Jurkat, Clone E6-1 (cell line): ENCODE data around the gene TBX19.

Experiments
- DNase-seq: peaks from one replicate; pipeline ENCODE4 v3.0.0-alpha.2; 2011; ENCODE audit warnings: low read depth, low spot score
- H3K4me3 ChIP-seq: 2 replicates; pipeline ENCODE4 v1.5.1; 2011; ENCODE audit warnings: mild to moderate bottlenecking, low read length, control low read depth, moderate library complexity

Gene TBX19

DNA sequence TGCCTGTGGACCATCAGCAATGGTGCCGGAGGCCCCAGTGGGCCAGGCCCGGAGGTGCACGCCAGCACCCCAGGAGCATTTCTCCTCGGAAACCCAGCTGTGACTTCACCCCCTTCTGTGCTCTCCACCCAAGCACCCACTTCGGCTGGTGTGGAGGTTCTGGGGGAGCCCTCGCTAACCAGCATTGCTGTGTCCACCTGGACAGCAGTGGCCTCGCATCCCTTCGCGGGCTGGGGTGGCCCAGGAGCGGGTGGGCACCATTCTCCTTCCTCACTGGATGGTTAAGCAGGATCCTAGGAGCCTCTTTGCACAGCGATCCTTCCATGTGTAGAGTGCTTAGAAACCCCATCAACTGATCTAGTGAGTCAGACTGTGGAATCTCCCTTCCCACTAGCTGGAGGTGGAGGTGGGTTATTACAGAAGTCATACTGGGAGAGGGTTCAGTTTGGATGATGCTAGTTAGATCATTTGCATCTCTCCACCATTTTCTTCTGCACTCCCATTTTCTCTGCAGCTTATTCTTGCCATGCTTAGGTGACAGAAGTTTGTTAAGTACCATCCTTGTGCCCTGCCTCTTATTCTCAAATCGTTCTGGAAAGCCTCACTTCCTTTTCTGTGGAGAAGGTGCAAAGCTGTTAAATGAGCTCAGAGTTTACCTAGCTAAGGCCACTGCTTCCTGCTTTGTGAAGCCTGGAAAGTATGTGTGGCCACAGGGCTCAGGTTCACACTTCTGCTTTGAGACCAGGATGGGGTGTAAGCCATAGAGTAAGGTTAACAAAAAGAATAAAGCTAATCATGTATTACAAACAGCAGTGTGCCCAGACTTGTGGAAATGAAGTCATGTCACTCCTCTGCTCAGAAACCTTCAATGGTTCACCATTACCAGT, 32.3 kb downstream of the TBX19 start:
- H3K4me3 ChIP-seq: no peak overlapping the region
- no peak for DNase-seq

DNA sequence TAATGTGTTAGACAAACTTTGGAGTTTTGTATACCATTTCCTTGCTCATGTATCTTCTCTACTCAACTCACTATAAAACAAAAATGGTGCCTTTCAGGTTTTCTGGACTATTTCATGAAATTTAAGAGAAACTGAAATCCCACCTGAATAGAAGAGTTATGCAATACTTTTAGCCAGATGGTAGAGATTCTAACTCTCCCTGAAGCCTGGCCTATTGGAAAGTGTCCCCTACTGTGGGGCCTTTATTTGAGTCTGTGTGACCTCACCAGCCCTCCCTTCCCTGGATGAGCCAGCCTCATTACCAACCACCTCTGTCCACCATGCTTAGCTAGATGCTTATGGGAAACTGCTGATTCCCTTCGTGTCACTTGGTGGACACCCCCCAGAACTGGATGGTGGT, 35.5 kb downstream of the TBX19 start:
- H3K4me3 ChIP-seq: no peak overlapping the region
- DNase-seq: no peak

DNA sequence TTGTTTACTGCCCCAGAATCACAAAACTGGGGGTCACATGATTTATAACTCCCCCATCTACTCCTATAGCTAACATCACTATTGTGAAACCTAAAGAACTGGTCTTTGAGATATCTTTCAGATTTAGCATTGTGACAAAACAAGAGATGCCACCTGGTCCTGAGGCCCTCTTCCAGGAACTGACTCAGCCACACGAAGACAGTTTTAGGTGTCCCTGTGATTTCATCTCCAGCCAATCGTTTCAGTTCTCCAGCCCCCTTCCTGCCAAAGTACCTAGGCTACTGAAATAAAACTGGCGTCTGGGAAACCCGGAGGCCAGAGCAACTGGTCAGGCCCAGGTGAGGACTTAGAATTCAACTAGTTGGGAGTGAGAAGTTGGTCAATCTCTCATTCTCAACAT, 36.6 kb downstream of the TBX19 start:
- no peak for DNase-seq
- H3K4me3 ChIP-seq: no peak overlapping the region

DNA sequence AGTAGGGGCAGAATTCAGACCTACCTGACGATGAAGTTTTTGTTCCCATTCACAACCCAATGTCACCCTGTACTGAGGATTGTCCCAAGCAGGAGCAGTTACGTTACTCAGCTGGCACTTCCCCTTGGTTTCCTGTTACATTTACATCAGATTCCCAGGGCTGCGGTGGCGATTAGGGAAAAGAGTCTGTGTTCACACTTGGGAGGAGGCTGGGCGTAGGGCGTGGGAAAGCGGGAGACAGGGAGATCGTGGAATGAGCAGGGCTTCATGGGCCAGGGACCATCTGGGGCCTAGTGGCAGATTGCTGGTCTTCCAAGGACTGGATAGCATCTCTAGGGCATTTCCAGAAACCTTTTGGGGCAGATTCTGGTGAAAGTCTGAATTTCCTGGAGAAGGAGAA, 39.0 kb downstream of the TBX19 start:
- H3K4me3 ChIP-seq: no peak overlapping the region
- no peak for DNase-seq

DNA sequence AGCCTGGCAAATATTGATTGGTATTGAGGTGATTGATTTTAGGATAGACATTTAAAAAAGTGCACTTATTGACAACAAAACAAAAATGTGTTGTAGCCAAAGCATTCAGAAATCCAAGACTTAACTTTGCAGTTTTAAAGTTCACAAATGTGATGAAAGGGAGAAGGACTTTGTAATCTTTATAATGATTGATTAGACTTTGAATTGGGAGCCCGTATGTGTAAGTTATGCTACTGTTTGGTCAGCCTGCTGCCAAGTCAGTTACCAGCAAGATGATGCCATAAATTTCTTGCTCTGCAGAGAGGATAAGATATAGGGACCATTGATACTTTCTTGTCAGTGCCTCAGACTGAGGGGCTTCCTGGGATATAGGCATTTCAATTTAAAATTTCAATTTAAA, 39.5 kb downstream of the TBX19 start:
- DNase-seq: no peak
- no peak overlapping the region for H3K4me3 ChIP-seq

DNA sequence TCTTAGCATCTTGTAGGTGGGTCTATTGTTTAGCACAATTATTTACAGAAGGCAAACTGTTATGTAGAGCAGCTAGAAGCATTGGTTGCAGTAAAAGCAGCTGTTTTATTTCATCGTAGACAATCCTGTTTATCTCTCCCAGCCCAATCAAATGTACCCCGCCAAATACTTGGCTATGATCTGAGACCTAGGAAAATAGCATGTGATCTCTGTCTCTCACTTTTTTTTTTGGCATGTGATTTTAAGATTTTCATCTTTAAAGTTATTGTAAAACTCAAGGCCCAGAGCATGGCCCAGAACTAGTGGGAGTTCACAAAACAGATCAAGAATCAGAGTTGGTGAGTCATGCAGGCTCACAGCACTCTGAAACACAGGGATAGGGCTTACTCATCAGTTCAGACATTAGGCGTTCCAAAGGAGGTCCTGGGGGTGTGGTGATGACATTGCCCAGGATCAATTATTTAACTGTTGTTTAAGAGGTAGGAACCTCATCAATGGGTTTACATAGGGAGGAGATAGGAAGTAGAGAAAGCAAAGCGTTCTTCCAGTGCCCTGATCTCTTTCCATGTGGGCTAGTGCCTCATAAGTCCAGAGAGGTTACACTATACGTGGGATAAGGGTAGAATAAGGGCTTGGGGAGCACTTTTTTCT, 40.2 kb downstream of the TBX19 start:
- no peak overlapping the region for H3K4me3 ChIP-seq
- DNase-seq: no peak

DNA sequence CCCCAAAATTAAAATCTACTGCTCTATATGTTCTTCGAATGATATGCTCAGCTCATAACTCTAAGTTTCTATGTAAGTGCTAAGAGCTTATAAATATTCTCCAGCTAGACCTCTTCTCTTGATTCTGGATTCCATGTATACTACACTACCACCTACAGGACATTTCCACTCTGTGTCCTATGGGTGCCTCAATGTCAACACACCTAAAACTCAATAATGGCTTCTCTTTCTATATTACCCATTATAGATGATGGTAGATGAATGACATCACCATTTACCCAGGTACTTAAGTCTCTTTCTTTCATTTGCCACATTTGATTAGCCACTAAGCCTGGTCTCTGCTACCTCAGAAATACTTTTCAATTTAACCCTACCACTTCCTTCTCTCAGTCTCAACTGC, 41.3 kb downstream of the TBX19 start:
- no peak overlapping the region for H3K4me3 ChIP-seq
- no peak for DNase-seq

DNA sequence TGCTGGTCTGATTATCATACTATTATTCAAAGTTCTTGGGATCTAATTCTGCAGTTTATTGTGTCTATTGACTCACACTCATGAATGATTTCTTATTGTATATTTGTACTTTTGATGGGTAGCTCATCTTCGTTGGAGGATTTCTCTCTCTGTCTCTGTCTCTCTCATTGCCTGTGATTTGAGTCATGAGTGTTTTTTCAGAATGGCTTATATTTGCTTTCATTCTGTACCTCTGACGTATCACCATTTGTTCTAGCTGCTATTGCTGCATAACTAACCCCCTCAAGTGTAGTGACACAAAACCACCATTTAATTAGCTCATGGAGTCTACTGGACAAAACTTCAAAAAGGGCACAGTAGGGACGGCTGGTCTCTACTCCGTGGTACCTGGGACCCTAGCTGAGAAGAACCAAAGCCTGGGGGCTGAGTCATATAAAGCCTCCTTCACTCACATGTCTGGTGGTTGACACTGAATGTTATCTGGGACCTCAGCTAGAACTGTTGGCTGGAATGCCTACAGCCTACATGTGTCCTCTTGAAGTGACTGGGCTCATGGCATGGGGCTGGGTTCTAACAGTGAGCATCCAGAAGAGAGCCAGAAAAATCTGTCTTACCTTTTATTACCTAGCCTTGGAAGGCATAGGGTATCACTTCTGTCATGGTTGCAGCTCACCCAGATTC, 44.2 kb downstream of the TBX19 start:
- no peak for DNase-seq

DNA sequence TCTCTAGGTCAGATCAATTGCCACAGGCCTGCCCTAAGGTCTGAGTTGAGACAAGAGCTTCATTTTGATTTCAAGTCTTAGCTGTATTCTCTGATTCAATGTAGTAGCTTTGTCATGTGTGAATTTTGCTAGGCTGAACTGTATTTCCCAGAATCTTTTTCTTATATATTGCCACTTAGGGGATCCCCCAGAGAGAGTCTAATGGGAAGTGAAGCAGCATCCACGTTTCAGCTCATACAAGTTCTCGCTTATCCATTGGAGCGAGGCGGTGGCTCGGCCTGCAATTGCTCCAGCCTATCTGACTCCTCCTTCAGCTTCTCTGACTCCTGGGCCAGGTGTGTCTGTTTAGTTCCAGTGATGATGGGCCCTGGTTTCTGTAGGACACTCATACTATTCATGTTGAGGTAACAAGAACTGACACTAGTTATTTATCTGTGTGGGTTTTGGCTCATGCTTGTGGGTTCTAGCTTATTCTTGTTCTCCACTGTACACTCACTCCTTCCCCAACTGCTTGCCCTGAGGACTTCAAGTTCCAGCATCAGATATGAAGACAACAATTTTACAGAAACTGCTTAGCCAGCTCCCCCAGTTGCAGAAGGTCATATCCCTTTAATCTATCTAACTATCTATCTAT, 48.2 kb downstream of the TBX19 start:
- H3K4me3 ChIP-seq: no peak overlapping the region
- DNase-seq: no peak

More for the DNA sequence above, 44.2 kb downstream of the TBX19 start:
- no peak overlapping the region for H3K4me3 ChIP-seq

DNA sequence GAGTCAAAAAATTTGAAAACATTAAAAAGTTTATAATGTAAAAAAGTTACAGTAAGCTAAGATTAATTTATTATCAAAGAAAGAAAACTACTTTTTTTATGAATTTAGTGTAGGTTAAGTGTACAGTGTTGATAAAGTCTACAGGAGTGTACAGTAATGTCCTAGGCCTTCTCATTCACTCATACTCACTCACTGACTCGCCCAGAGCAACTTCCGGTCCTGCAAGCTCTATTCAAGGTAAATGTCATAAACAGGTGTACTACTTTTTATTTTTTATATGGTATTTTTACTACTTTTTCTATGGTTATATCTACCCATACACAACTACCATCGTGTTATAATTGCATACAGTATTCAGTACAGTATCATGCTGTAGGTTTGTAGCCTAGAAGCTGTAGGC, 49.6 kb downstream of the TBX19 start:
- DNase-seq: no peak
- H3K4me3 ChIP-seq: no peak overlapping the region

DNA sequence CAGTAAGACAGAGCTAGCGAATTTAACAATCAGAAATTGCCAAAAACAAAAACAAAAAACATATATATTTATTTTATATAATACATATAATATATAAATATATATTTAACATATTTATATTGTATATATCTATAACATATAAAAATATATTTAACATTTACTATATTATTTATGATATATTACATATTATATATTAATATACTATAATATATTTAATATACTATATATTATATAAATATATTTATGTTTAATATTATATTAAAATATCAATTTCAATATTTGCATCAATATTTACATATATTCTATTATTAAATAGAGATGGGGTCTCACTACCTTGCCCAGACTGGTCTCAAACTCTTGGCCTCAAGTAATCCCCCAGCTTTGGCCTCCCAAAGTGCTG, 50.9 kb downstream of the TBX19 start:
- H3K4me3 ChIP-seq: no peak overlapping the region
- no peak for DNase-seq

DNA sequence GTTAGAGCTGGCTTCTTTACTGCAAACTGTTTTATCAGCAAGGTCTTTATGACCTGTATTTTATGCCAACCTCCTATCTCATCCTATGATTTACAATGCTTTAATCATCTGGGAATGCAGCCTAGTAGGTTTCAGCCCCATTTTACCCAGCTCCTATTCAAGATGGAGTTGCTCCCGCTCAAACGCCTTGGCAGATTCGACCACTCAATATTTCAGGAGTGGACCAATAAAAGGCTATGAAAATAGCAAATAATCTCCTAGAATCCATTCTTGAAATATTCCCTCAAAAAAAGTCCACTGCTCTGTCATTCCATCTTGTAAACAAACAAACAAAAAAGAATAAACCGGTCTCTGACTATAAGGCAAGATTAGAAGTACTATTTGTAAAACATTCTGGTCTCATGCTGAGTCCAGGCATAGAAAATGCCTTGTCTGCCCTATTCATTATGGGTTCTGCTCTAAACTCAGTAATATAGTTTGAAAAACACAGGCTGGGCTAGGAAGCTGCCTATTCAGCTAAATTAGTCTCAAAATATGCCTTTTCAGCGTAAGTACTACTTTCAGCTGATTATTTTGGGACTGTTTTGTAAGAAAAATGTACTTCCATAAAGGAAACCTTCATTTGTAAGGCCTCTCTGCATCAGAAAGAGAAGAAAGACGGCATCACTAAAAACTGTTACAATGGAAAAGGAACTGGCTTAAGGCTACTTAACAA, 53.0 kb downstream of the TBX19 start:
- DNase-seq: no peak
- H3K4me3 ChIP-seq: no peak overlapping the region

DNA sequence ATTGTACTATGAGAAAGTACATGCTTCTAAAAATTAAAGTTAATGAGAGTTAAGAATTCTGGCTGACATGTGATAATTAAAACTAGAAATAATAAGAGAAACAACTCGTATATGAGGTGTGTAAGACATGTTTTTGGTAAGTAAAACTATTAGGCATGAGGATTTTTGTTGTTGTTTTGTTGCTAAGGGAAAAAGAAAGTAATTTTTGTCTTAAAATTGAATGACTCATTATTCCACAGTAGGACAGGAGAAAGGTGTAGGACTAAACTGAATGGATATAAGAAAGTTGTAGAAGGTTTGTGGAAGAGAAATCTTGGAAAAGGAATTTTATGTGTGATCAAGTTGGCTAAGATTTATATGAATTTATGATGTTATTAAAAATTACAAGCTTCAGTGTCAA, 54.8 kb downstream of the TBX19 start:
- no peak for DNase-seq
- no peak overlapping the region for H3K4me3 ChIP-seq

DNA sequence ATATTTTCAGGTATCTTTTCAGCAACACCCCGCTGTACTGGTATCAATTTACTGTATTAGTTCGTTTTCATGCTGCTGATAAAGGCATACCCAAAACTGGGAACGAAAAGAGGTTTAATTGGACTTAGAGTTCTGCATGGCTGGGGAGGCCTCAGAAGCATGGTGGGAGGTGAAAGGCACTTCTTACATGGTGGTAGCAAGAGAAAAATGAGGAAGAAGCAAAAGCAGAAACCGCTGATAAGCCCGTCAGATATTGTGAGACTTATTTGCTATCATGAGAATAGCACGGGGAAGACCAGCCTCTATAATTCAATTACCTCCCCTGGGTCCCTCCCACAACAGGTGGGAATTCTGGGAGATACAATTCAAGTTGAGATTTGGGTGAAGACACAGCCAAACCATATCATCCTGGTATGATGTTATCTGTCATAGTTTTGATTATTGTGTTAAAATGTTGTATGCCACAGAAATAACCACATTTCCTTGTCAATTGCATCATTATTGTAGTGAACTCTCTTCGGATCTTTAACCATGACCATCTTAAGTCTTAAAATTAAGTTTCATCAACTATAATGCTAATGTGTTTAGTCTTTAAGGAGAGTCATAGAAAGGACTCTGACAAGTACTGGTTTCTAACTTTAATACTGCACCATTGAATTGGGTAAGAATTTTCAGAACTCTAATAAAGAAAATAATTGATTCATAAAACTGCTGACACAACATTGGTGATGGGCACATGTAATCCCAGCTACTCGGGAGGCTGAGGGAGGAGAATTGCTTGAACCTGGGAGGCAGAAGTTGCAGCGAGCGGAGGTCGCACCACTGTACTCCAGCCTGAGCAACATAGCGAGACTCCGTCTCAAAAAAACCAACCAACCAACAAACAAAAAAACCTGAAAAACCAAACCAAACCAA, 58.2 kb downstream of the TBX19 start:
- no peak overlapping the region for H3K4me3 ChIP-seq
- DNase-seq: no peak

DNA sequence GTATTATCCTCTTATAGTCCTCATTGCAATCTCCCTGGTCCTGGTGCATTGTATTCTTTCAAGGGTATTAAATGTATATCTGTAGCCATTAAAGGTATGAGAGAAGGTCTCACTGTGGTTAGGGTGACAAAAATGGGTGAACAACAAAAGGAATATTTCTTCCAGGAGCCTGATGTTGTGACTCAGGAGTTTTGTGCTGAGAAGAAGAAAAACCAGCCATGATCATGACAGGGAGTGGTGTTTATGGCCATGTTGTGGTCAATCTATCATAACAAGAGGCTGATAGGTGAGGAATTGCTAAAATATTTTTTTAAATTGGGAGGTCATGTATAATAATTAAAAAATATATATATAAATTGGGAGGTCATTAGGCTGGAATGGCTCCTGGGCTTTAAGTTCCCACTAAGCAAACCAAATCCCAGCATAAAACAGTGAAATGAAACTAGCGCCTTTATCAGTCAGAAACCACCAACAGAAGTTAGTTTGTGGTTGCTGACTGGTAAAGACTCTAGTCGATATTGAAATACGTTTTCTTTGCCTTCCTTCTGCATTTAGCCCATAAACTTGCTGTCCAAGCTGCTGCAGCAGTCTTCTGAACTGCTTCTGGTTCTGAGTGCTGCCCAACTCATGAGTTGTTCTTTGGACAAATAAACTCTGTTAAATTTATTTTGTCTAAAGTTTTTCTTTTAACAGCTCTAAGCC, 60.3 kb downstream of the TBX19 start:
- DNase-seq: peak; percentile 67
- H3K4me3 ChIP-seq: no peak overlapping the region; the same call in 1 of the 2 replicates

DNA sequence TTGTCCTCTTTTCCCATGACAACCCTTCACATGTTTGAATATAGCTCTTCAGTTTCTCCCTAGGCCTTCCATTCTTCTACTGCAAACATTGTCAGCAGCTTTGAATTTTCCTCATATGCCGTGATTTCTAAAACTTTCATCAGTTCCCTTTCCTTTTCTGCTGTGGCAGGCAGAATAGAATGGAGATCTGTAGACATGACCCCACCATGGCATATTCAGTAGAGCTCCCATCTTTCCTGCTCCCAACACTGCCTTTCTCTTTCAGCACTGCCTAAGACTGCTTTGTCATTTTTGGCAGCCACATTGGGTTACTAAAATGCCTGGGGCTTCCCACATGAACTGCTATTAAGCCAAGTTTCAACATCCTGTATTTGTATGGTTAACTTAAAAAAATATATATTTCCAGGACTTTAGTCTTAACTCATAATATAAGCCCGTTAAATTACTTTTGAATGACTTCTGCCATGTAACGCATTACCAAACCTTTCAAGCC, 60.9 kb downstream of the TBX19 start:
- no peak overlapping the region for H3K4me3 ChIP-seq
- DNase-seq: no peak

DNA sequence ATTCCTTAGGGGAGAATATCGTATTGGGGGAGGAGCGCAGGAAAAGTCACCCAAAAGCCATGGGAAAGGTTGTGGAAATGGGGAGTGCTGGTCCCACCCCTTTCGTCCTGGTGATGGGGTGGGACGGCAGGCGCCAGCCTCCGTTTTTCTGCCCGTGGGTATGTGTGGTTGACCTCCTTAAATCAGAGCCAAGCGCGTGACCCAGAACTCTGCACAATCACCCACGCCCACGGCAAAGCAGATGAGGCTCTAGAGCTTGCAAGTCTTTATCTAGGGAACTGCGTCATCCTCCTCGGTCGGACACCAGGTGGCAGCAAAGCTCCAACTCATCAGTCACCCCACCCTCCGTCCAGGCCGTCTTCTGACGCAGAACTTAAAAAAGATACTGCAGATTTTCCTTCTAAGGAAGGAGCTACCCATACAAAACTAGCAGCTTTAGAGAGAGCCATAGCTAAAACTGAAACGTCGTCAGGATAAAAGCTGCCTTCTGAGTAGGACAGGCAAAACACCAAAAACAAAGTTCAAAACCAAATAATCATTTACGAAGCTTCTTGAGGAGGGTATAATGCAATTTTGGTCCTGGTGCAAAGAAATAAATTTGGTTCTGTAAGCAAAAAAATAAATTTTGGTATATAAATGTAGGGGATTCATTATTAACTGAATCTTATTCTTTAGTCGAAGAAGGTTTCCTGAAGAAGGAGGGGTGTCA, 62.0 kb downstream of the TBX19 start:
- peak overlapping the region; percentile 27 for H3K4me3 ChIP-seq

More for the DNA sequence above, 62.0 kb downstream of the TBX19 start:
- DNase-seq: peak; percentile 95
